K562 (cell line): Measurements from ENCODE around the gene MYOM1. TPM values are rescaled to one million over a fixed set of nuclear protein-coding genes. Genes with fewer than 3 reads are reported as not detected.

Experiments
- ADNP ChIP-seq: fragments of 200-800 bp; sonication (Bioruptor generic); IDR thresholded peaks from 2 replicates; pipeline ENCODE4 v1.6.1; 2016; ENCODE audit warnings: missing genetic modification characterization, missing compliant biosample characterization
- BACH1 ChIP-seq: fragments of 200-800 bp; sonication (Bioruptor generic); IDR thresholded peaks from 2 replicates; pipeline ENCODE4 v1.6.1; 2016; ENCODE audit warnings: missing genetic modification characterization, missing compliant biosample characterization
- CBFA2T2 ChIP-seq: fragments of 450-650 bp; conservative IDR thresholded peaks from 2 replicates; pipeline ENCODE4 v1.6.1; 2017; ENCODE audit warnings: mild to moderate bottlenecking
- CHD1 ChIP-seq: fragments of 200-600 bp; sonication (generic); IDR thresholded peaks from one replicate; pipeline ENCODE4 v1.6.1; 2012; ENCODE audit warnings: mild to moderate bottlenecking, moderate library complexity, low read length, inconsistent platforms
- FOXA3 ChIP-seq, 2 experiments: fragments of 450-650 bp in 1 of 2; sonication (generic) in 1 of 2; formaldehyde crosslinking; IDR thresholded peaks in 1 of 2; conservative IDR thresholded peaks in 1 of 2; 2 replicates each; pipeline versions ENCODE4 v1.4.0 to v1.8.0; 2020 to 2022; ENCODE audit warnings: mild to moderate bottlenecking in 2 of 2, missing genetic modification reagents in 1 of 2
- KLF16 ChIP-seq: IDR thresholded peaks from 2 replicates; pipeline ENCODE4 v1.6.1; 2016; ENCODE audit warnings: antibody characterized with exemption
- MAZ ChIP-seq, 2 experiments: fragments of 450-650 bp in 1 of 2; sonication (generic) in 1 of 2; formaldehyde crosslinking; IDR thresholded peaks in 1 of 2; conservative IDR thresholded peaks in 1 of 2; 2 replicates each; pipeline versions ENCODE4 v1.4.0 to v1.5.0; 2020; ENCODE audit warnings: mild to moderate bottlenecking in 1 of 2, missing genetic modification reagents in 1 of 2
- MIER1 ChIP-seq: fragments of 450-650 bp; IDR thresholded peaks from 2 replicates; pipeline ENCODE4 v1.6.1; 2016; ENCODE audit warnings: antibody characterized with exemption, mild to moderate bottlenecking, low read depth
- NELFE ChIP-seq: IDR thresholded peaks from 2 replicates; pipeline ENCODE4 v1.6.1; 2011; ENCODE audit warnings: mild to moderate bottlenecking; ENCODE audit not compliant: insufficient read depth, insufficient read length
- NEUROD1 ChIP-seq: fragments of 150-350 bp; IDR thresholded peaks from 2 replicates; pipeline ENCODE4 v1.6.1; 2014; ENCODE audit warnings: borderline replicate concordance, low read length, low read depth; ENCODE audit not compliant: partially characterized antibody
- NR2C2 ChIP-seq, 2 experiments: fragments of 200-800 bp in 1 of 2; sonication (Bioruptor generic) in 1 of 2; sonication (generic) in 1 of 2; formaldehyde crosslinking in 1 of 2; IDR thresholded peaks; 2 replicates each; pipeline versions ENCODE4 v1.6.1 to v1.8.0; 2016 to 2022; ENCODE audit warnings: mild to moderate bottlenecking in 1 of 2, missing compliant biosample characterization in 1 of 2, missing genetic modification characterization in 1 of 2, missing genetic modification reagents in 1 of 2
- NR3C1 ChIP-seq: sonication (generic); formaldehyde crosslinking; IDR thresholded peaks from 2 replicates; pipeline ENCODE4 v1.8.1; 2022; ENCODE audit warnings: missing genetic modification reagents
- PHF21A ChIP-seq: fragments of 450-650 bp; IDR thresholded peaks from 2 replicates; pipeline ENCODE4 v1.6.1; 2017; ENCODE audit warnings: low read depth, borderline replicate concordance
- RBBP5 ChIP-seq: fragments of 200-600 bp; sonication (generic); IDR thresholded peaks from 2 replicates; pipeline ENCODE4 v1.6.1; 2012; ENCODE audit warnings: borderline replicate concordance, mild to moderate bottlenecking, low read length, control low read depth, inconsistent platforms; ENCODE audit not compliant: insufficient read depth, poor library complexity, severe bottlenecking
- SMAD4 ChIP-seq: fragments of 250-450 bp; sonication (Bioruptor Pico); conservative IDR thresholded peaks from 2 replicates; pipeline ENCODE4 v1.8.0; 2021; ENCODE audit warnings: inconsistent platforms, mild to moderate bottlenecking, moderate library complexity
- polyA plus RNA-seq, 8 experiments: library from polyadenylated mRNA; depleted of rRNA in 4 of 8; stranded (reverse) in 5 of 8; unstranded in 3 of 8; fragments of >200 nt; fragmentation: Nextera tagmentation in 2 of 8; fragmentation: Illumina TruSeq in 1 of 8; extraction: Ambion mirVana in 2 of 8; extraction: Trizol in 1 of 8; gene quantifications; 2 replicates each; pipeline versions ENCODE4 v1.2.1 to v1.2.3, GENCODE V29; 2011 to 2014; ENCODE audit warnings: inconsistent platforms in 1 of 8, missing spikeins in 1 of 8
- total RNA-seq, 7 experiments: library from RNA; depleted of rRNA in 6 of 7; stranded (reverse); fragments of >200 nt in 6 of 7; fragmentation: Illumina TruSeq in 2 of 7; extraction: Trizol in 2 of 7; gene quantifications; 2 replicates each; pipeline versions ENCODE4 v1.2.1 to v1.2.3, GENCODE V29; 2011 to 2021; ENCODE audit warnings: low replicate concordance in 1 of 7
- TF ChIP-seq, protein P1 (sequence below): fragments of 250-450 bp; sonication (Bioruptor Pico); IDR thresholded peaks from 2 replicates; pipeline ENCODE4 v1.4.0; 2020; ENCODE audit warnings: borderline replicate concordance
- TF ChIP-seq, protein P2 (sequence below), 3 experiments: fragments of 200-800 bp in 1 of 3; fragments of 250-450 bp in 1 of 3; fragments of 450-650 bp in 1 of 3; sonication (Bioruptor Pico) in 1 of 3; sonication (Bioruptor generic) in 1 of 3; formaldehyde crosslinking in 1 of 3; IDR thresholded peaks; 2 replicates each; pipeline versions ENCODE4 v1.6.1 to v1.8.0; 2016 to 2022; ENCODE audit warnings: mild to moderate bottlenecking in 2 of 3, missing genetic modification characterization in 2 of 3, missing compliant biosample characterization in 1 of 3, moderate library complexity in 1 of 3
- TF ChIP-seq, protein P3 (sequence below): sonication (generic); formaldehyde crosslinking; IDR thresholded peaks from 2 replicates; pipeline ENCODE4 v1.8.1; 2023; ENCODE audit warnings: mild to moderate bottlenecking, missing genetic modification reagents, moderate library complexity

The MYOM1 gene
- total and polyA plus RNA-seq, 9 of the 15 experiments (the other 6 are each of a cell fraction or from before 2014, with no cell fraction given), result 0.01 to 0.62 (median 0.25) TPM

DNA sequence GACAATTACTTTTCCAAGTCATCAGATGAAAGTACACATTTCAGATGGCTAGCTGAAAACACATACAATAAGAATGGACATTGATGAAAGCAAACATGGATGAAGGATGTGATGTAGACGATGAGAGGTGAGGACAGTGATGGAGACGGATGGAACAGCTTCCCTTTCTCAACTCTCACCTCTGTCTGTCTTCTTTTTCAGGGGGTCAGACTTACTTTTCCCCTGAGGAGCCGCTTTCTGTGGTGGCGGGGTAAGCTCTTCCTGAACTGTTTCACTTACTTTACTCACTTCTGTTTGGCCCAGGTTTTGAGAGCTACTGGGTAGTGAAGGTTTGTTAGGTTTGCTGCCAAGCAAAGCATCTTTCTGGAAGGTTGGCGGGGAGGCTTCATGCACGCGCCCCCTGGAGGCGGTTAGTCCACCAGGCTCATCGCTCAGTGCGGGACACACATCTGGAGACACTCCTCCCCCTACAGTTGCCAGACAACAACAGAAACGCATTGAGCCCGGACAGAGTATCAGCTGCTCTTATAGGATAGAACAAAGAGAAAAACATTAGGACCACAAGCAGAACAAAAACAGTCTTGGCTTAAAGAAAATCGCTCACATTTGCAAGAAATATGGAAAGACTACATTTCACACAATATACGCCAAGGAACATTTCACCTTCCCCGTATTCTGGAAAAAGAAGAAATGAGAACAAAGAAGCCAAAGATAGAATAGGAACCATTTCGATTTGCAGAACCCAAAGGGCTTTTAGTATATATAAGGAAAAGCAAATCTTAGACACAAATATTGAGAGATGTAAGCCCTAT is 90.5 kb downstream of the MYOM1 start (continued):
- TF ChIP-seq NEUROD1, result peak; percentile 16
- TF ChIP-seq ADNP (tag), result no peak
- no peak for TF ChIP-seq MIER1
- TF ChIP-seq NELFE, result no peak
- peak; percentile 16 to 24; a peak in 1 of 4 replicates for TF ChIP-seq MAZ (CRISPR knock-in tag; conservative IDR thresholded peaks at IDR 0.05 in 1 of 2, IDR thresholded peaks at IDR 0.05 in 1 of 2)
- TF ChIP-seq NR3C1 (CRISPR knock-in tag), result no peak
- TF ChIP-seq, protein P1, sequence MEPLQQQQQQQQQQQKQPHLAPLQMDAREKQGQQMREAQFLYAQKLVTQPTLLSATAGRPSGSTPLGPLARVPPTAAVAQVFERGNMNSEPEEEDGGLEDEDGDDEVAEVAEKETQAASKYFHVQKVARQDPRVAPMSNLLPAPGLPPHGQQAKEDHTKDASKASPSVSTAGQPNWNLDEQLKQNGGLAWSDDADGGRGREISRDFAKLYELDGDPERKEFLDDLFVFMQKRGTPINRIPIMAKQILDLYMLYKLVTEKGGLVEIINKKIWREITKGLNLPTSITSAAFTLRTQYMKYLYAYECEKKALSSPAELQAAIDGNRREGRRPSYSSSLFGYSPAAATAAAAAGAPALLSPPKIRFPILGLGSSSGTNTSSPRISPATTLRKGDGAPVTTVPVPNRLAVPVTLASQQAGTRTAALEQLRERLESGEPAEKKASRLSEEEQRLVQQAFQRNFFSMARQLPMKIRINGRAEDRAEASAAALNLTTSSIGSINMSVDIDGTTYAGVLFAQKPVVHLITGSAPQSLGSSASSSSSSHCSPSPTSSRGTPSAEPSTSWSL, result no peak
- TF ChIP-seq FOXA3 (CRISPR knock-in tag; conservative IDR thresholded peaks at IDR 0.05 in 1 of 2, IDR thresholded peaks at IDR 0.05 in 1 of 2), result no peak
- TF ChIP-seq CHD1, result no peak
- TF ChIP-seq RBBP5, result no peak
- no peak for TF ChIP-seq CBFA2T2
- TF ChIP-seq, protein P2, sequence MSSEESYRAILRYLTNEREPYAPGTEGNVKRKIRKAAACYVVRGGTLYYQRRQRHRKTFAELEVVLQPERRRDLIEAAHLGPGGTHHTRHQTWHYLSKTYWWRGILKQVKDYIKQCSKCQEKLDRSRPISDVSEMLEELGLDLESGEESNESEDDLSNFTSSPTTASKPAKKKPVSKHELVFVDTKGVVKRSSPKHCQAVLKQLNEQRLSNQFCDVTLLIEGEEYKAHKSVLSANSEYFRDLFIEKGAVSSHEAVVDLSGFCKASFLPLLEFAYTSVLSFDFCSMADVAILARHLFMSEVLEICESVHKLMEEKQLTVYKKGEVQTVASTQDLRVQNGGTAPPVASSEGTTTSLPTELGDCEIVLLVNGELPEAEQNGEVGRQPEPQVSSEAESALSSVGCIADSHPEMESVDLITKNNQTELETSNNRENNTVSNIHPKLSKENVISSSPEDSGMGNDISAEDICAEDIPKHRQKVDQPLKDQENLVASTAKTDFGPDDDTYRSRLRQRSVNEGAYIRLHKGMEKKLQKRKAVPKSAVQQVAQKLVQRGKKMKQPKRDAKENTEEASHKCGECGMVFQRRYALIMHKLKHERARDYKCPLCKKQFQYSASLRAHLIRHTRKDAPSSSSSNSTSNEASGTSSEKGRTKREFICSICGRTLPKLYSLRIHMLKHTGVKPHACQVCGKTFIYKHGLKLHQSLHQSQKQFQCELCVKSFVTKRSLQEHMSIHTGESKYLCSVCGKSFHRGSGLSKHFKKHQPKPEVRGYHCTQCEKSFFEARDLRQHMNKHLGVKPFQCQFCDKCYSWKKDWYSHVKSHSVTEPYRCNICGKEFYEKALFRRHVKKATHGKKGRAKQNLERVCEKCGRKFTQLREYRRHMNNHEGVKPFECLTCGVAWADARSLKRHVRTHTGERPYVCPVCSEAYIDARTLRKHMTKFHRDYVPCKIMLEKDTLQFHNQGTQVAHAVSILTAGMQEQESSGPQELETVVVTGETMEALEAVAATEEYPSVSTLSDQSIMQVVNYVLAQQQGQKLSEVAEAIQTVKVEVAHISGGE (CRISPR knock-in tag; IDR thresholded peaks at IDR 0.05), result peak in 1 of 3 experiments; percentile 22; a peak in 1 of 6 replicates
- TF ChIP-seq KLF16, result peak; percentile 57; the same call in 1 of the 2 replicates
- no peak for TF ChIP-seq BACH1 (tag)
- no peak for TF ChIP-seq NR2C2 (CRISPR knock-in tag; IDR thresholded peaks at IDR 0.05)
- no peak for TF ChIP-seq NR2C2 (tag; IDR thresholded peaks at IDR 0.05)
- TF ChIP-seq PHF21A, result no peak
- TF ChIP-seq, protein P3, sequence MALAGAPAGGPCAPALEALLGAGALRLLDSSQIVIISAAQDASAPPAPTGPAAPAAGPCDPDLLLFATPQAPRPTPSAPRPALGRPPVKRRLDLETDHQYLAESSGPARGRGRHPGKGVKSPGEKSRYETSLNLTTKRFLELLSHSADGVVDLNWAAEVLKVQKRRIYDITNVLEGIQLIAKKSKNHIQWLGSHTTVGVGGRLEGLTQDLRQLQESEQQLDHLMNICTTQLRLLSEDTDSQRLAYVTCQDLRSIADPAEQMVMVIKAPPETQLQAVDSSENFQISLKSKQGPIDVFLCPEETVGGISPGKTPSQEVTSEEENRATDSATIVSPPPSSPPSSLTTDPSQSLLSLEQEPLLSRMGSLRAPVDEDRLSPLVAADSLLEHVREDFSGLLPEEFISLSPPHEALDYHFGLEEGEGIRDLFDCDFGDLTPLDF (CRISPR knock-in tag), result no peak
- 0 out of 2 replicates have a peak, but pooled peaks have one; percentile 27 for TF ChIP-seq SMAD4 (CRISPR knock-in tag)
